ENCODE results near the gene IBTK.

GRCh38 chr6:82263916-82264315 is 16.4 kb upstream of the IBTK start:
- TF ChIP-seq, protein P1, sequence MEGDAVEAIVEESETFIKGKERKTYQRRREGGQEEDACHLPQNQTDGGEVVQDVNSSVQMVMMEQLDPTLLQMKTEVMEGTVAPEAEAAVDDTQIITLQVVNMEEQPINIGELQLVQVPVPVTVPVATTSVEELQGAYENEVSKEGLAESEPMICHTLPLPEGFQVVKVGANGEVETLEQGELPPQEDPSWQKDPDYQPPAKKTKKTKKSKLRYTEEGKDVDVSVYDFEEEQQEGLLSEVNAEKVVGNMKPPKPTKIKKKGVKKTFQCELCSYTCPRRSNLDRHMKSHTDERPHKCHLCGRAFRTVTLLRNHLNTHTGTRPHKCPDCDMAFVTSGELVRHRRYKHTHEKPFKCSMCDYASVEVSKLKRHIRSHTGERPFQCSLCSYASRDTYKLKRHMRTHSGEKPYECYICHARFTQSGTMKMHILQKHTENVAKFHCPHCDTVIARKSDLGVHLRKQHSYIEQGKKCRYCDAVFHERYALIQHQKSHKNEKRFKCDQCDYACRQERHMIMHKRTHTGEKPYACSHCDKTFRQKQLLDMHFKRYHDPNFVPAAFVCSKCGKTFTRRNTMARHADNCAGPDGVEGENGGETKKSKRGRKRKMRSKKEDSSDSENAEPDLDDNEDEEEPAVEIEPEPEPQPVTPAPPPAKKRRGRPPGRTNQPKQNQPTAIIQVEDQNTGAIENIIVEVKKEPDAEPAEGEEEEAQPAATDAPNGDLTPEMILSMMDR (IDR thresholded peaks at IDR 0.05; ENCODE audit: poor library complexity), result no peak
- TF ChIP-seq EZH2phosphoT487 (IDR thresholded peaks at IDR 0.05; ENCODE audit: low read depth, severe bottlenecking, unreplicated experiment) (no peak), EZH2 (IDR thresholded peaks at IDR 0.05; ENCODE audit: borderline replicate concordance) (no peak)
